Measurements from ENCODE around the gene IL23R. TPM values are rescaled to one million over a fixed set of nuclear protein-coding genes. Genes with fewer than 3 reads are reported as not detected.
"Not testable (repeated sequence)": the region's sequence is repeated elsewhere in the genome, so short reads cannot be mapped to it uniquely, and the experiment has no call there.

IL23R gene
- total RNA-seq, 1 donor from 2014 or later, result not detected

DNA sequence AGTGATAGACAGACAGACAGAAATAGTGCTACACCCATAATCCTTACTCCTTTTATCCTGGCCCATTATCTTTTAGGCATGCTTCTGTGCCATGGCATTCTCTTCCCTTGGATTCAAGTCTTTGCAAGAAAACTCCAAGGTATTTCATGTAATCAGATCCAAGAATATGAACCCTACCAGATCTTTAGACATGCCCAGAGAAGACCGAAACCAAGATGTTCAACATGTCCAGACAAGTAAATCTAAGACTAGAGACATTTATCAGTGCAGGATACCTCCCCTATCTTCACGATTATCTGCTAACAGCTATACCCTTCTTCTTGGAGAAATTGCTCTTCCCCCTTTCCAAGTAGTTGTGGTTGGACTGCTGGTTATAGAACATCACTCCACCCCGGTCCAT lies 19.7 kb upstream of the IL23R start:
- no peak for DNase-seq (ENCODE audit: low spot score)
- intact Hi-C loops (cut with DNase I), result loop anchor here (5.0 kb wide), 1 partner anchor 94 kb away; the partner anchor contains the start of gene SLC35D1

DNA sequence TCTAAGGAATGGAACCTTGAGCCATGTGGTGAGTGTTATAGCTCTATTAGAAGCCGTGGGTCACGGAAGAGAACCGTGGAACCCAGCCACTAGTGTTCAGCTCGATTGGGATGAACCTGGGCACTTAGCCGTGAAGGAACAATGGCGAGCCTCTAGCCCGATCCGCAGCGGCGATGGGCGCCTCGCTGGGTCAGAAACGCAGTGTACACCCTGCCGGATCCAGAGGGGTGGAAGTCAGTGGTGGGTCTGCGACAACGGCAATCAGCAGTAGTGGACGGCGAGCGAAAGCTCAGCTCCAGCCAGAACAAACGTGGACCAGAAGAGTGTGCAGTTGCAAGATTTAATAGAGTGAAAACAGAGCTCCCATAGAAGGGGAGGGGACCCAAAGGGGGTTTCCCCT lies 18.3 kb upstream of the IL23R start:
- intact Hi-C loops (cut with DNase I), result loop anchor here (2.0 to 5.0 kb wide), 2 partner anchors 96 to 383 kb away; partner anchors contain the start of gene SLC35D1
- DNase-seq (ENCODE audit: low spot score), result not testable (repeated sequence)

DNA sequence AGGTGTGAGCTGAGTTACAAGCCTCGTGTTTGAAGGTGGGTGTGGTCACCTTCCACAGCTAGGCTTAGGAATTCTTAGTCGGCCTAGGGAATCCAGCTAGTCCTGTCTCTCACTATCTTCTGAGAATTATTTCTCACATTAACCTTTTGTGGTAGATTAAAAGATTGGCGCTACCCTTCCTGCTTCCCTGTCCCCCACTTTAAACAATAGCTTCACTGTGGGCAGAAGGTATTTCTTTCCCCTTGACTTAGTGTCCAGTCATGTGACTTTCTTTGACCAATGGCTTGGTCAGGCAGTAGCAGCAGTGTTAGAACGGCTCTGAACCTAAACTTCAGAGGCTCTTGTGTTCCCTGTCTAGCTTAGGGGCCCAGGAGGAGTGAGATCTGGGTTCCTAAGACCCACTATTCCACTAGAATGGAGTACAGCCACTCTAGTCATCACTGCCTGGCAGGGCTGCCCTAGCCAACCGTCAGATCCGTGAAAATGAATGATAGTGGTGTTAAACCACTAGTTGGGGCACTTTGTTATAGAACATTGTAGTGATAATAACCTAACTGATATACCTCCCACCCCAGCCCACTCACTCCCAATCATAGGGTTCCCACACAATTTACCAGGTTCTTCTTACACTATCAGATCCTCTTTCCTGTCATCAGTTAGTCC lies 17.6 kb upstream of the IL23R start:
- no peak for DNase-seq (ENCODE audit: low spot score)
- intact Hi-C loops (cut with DNase I), result loop anchor here (1.0 to 5.0 kb wide), 3 partner anchors 96 to 384 kb away; partner anchors contain the start of gene SLC35D1

DNA sequence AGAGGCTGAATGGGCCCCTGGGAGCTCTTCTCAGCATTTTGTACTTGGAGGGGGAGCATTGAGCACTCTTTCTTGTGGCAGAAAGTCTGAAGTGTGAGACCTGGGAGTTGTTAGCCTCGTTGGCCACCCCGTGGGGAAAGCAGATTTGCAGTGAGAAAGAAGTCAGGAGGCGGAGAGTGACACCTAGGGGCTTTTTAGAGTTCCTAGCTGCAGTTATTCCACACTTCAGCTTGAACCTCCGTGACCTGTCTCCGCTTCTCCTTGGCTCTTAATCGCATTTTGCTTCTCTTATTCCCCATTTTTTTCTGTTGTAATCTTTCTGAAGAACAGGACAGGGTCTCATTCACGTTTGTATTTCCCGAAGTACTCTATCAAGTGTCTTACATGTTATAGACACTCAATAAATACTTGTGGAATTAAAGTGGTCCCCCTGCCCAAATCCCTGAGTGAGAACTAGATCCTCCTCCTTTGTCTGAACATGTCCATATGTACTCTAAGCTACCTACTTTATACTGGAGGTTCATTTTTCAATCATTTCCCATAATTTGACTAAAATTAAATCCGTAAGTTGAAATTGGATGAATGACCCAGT lies 17.0 kb upstream of the IL23R start:
- DNase-seq (ENCODE audit: low spot score), result no peak
- intact Hi-C loops (cut with DNase I), result loop anchor here (1.0 to 5.0 kb wide), 3 partner anchors 97 to 384 kb away; partner anchors contain the start of gene SLC35D1

DNA sequence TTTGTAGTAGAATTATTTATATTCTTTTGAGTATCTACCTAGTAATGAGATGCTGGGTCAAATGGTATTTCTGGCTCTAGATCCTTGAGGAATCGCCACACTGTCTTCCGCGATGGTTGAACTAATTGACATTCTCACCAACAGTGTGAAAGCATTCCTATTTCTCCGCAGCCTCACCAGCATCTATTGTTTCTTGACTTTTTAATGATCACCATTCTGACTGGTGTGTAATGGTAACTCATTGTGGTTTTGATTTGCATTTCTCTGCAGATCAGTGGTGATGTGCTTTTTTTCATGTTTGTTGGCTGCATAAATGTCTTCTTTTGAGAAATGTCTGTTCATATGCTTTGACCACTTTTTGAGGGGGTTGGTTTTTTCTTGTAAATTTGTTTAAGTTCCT lies 15.3 kb upstream of the IL23R start:
- intact Hi-C loops (cut with DNase I), result no loop called here
- no peak for DNase-seq (ENCODE audit: low spot score)

DNA sequence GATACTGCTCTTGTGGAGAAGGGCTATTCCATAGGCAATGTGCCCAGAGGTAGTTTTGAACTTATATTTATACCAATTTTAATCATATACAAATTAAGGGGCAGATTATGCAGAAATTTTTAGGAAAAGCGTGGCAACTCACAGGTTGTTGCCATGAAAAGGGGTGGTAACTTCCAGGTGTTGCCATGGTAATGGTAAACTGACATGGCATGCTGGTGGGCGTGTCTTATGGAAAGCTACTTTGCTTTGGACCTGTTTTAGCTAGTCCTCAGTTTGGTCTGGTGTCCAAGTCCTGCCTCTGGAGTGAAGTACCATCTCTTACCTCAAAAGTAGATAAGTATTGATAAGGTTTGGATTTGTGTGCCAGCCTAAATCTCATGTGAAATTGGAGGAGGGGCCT lies 7.9 kb upstream of the IL23R start:
- no peak for DNase-seq (ENCODE audit: low spot score)
- intact Hi-C loops (cut with DNase I), result no loop called here

DNA sequence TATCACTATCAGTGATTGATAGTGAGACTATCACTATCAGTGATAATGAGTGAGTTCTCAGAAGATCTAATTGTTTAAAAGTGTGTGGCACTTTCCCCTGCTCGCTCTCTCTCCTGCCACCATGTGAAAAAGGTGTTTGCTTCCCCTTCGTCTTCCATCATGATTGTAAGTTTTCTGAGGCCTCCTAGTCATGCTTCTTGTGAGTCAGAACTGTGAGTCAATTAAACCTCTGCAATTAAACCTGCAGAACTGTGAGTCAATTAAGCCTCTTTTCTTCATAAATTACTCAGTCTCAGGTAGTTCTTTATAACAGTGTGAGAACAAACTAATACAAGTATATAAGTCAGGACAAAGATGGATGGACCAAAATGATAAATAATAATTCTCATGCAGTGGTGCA lies 7.0 kb upstream of the IL23R start:
- intact Hi-C loops (cut with DNase I), result no loop called here
- DNase-seq (ENCODE audit: low spot score), result no peak

DNA sequence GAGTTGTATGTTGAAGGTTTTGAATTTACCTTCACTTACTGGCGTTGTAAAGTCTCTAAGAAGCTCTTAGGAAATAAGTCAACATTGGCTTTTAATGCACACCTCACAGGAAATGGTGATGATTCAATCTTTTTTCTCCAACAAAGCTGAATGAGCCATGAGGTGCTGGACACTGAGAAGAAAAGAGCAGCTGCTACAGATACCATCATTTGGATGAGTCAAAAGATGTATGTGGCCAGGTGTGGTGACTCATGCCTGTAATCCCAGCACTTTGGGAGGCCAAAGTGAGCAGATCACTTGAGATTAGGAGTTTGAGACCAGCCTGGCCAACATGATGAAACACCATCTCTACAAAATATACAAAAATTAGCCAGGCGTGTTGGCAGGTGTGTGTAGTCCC lies 3.3 kb upstream of the IL23R start:
- intact Hi-C loops (cut with DNase I), result no loop called here
- DNase-seq (ENCODE audit: low spot score), result no peak

DNA sequence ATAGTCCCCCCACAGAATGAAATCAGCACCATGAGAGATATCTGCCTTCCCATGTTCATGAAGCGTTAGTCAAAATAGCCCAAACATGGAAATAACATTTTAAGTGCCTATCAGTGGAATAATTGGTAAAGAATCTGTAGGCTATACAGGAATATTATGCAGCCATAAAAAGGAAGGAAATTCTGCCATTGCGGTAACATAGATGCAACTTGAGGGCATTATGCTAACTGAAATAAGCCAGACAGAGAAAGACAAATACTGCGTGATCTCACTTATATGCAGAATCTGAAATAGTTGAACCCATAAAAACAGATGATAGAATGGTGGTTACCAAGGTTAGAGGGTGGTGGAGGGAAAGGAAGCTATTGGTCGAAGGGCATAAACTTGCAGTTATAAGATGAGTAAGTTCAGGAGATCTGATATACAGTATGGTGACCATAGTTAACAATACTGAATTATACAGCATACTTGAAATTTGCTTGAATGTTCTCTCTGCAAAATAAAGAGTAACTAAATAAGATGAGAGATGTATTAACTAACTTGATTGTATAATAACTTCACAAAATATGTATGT lies 699 bp upstream of the IL23R start:
- intact Hi-C loops (cut with DNase I), result no loop called here

DNA sequence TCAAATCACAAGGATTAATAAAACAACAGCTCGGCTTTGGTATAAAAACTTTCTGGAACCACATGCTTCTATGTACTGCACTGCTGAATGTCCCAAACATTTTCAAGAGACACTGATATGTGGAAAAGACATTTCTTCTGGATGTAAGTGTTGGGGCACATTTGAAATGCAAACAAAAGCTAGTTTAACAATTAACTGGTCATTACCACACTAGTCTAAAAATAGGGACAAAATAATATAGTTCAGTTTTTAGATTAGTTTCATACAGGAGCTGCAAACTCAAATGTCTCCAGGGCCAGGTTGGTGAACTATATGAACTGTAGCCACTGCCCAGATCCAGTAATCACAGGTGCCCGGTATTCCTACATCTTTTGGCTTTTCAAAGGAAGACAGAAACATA lies 3.2 kb downstream of the IL23R start:
- intact Hi-C loops (cut with DNase I), result no loop called here
- no peak for DNase-seq (ENCODE audit: low spot score)

More for the DNA sequence above, 699 bp upstream of the IL23R start:
- no peak for DNase-seq (ENCODE audit: low spot score)

DNA sequence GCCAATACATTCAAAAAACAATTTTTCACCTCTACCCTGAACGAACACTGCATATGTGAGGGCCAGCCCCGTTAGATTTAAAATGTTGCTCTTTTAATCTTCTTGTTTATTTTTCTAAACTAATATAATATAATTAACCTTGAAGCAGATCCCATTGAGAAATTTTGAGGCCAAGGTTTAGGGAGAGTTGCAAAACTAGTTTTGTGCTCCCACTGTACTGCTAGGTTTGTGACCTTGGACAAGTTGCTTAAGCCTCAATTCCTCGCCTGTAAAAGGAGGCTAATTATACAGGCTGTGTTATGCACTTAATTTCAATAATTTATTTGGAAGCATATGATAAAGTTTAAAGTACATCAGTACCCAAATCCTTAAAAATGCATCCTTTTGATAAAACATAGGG lies 3.7 kb downstream of the IL23R start:
- DNase-seq (ENCODE audit: low spot score), result no peak
- intact Hi-C loops (cut with DNase I), result no loop called here

DNA sequence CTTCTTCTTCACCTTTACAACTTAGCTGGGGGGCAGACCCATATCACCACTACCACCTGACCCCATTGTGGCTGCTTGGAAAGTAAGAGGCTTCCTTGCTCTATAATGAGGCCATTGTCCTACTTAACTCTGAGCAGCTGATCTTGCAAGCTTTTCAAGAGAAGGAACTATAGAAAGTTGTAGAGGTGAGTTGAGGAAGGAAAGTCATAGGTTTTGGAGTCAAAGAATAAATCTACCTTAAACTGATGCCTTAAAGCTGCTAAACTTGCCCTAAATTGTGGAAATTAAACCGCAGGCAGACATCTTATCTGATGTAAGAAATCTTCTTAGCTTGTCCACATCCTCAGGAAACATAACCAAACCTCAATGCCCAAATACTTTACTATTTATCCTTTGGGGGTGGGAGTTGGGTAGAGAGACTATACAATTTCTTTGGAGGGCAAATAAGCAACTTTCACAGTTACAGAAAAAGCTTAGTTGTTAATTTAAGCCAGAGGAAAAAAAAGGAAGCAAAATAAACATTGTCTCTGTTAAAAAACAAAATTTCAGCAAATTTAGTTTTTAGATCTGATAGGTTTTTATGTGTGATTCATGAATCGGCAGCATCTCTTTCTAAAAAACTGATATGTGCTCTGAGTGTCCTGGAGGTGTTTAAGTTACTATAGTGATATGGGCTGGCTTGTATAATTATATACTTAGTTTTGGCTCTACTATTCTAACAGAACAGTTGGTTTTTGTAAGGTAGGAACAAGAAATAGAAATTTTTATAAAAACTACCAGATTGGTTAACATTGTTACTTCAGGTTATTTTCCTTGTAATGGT lies 4.7 kb downstream of the IL23R start:
- no peak for DNase-seq (ENCODE audit: low spot score)
- intact Hi-C loops (cut with DNase I), result no loop called here

DNA sequence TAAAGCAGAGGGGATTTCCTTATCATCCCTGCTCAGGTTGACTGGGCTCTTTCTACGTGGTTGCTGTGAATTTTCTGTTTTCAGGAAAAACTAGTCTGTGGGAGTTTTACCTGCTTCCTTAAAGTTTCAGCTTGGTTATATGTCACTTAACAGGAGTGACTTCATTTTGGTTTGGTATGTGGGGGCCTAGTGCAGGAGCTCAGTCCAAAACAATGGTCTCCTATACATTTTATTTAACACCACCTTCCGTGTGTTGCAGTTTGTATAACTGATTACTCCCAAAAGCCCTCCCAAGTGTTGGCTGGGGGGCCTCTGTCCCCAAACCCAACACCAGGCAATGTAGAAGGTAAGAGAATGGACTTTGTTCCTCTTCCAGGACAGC lies 5.3 kb downstream of the IL23R start:
- intact Hi-C loops (cut with DNase I), result no loop called here
- no peak for DNase-seq (ENCODE audit: low spot score)

DNA sequence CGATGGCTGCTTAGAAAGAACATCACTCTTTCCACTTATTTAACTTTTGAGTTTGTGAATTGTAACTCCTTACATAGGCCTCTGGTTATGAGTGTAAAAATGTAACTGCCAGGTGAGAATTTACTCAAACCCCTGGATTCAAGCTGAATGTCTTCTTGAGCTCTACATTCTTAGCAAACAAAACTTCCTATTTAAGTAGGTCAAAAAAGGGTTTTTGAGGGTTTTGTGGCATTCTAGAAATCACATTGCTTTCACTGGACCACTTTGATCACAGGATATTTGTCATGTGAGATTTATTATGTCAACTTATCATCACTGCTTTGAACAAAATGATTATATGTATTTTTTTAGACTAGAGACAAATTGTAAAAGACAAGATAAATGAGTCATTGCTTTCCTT lies 5.7 kb downstream of the IL23R start:
- no peak for DNase-seq (ENCODE audit: low spot score)
- intact Hi-C loops (cut with DNase I), result no loop called here

DNA sequence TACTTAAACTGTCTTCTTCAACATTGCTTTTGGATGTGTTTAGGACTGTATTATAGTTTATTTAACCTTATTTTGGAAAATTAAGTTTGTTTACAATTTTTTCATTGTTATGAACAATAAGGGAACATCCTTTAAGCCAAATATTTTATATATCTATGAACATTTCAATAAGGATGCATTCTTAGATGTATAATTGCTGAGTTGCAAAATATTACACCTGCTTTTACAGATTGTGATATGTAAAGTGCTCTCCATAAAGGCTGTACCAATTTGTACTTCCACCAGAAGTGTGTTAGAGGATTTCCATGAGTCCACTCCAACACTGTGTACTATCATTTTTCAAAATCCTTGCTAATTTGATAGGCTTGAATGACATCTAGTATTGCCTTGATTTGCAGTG lies 7.7 kb downstream of the IL23R start:
- intact Hi-C loops (cut with DNase I), result no loop called here
- DNase-seq (ENCODE audit: low spot score), result no peak

DNA sequence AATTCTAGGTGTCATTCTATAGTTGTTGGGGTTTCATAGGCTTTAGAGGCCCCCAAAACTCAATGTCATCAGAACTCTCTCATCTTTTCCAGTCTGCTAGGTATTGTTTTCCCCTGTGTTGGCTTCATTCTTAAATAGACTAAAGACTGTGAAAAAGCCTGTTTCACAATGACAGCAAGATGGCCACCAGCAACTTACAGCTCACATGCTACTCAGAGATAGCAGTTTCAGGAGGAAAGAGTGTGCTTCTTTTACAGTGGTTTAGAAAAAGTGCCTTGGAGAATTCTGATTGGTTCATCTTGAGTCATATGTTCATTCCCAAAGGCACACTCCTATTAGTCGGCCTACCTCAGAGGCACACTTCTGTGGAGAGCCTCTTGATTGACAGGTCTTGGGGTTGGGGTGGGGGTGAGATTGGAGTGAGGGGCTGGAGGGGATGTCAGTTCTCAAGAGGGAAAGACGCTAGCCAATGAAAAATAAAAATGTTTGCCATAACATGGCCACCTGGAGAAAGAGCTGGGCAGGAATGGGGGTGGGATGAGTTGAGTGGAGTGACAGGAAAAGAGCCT lies 8.5 kb downstream of the IL23R start:
- intact Hi-C loops (cut with DNase I), result no loop called here

DNA sequence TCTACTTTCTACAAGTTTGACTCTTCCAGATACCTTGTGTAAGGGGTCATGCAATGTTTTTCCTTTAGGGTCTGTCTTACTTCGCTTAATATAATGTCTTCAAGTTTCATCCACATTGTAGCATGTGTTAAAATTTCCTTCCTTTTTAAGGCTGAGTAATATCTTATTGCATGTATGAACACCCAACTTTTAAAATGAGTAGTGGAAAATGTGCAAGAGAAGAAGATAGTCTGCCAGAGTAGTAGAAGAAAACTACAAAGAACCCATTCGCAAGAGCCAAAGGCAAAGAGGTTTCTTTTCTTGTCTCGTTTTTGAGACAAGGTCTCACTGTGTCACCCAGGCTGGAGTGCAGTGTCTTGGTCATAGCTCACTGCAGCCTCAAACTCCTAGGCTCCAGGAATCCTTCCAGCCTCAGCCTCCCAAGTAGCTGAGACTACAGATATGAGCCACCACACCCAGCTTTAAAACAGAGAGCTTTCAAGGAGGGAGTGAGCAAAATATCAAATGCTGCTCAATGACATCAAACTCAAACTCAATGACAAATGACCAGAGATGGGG lies 9.4 kb downstream of the IL23R start:
- intact Hi-C loops (cut with DNase I), result no loop called here
- no peak for DNase-seq (ENCODE audit: low spot score)

More for the DNA sequence above, 8.5 kb downstream of the IL23R start:
- no peak for DNase-seq (ENCODE audit: low spot score)

DNA sequence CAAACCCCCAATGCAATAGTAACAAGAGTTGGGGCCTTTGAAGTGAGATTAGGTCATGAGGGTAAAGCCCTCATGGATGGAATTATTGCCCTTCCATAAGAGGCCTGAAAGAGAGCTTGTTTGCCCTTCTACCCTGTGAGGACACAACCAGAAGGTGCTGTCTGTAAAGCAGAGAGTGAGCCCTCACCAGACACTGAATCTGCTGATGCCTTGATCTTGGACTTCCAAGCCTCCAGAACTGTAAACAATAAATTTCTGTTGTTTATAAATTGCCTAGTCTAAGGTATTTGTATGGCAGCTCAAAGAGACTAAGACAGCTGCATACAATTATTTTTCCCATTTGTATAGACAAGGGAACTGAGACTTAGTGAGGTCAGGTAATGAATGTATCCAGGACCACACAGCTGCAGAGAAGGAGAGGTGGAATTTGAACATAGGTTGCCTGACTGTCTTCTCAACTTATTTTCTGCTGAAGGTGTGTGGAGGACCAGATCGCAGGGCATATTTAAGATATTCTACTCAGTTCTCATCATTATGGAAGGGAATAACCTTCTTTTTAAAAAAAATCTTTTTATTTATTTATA lies 18.7 kb downstream of the IL23R start:
- intact Hi-C loops (cut with DNase I), result no loop called here
- DNase-seq (ENCODE audit: low spot score), result no peak

DNA sequence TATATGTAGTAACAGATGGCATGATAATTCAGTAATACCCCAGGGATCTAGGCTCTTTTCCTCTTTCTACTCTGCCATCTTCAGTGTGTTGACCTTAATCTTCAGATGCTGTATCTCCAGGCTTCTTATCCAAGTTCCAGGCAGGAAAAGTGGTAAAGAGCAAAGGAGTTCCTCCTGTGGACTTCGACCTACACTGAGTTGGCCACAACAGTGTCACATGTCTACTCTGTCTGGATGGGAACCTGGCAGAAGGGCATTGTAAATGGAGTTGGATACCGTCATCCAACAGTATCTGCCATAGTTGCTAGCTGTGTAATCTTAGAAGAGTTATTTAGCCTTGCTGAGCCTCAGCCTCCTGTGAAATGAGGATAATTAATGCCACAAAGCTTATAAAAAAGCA lies 21.9 kb downstream of the IL23R start:
- intact Hi-C loops (cut with DNase I), result no loop called here
- no peak for DNase-seq (ENCODE audit: low spot score)
